CD14-positive monocyte (primary cell): ENCODE data around the gene C12orf56. TPM values are rescaled to one million over a fixed set of nuclear protein-coding genes. Genes with fewer than 3 reads are reported as not detected.

Experiments used
- DNase-seq, 3 donors: peaks; one replicate each; pipeline ENCODE4 v3.0.0-alpha.2; 2011 to 2022
- H2AFZ ChIP-seq: 2 replicates; pipeline ENCODE4 v1.6.0; 2012; ENCODE audit warnings: mild to moderate bottlenecking, low read depth, low read length, inconsistent platforms; ENCODE audit not compliant: insufficient read depth, poor library complexity, severe bottlenecking
- H3K27ac ChIP-seq, 2 donors: 1 replicate in 1 of 2; 2 replicates in 1 of 2; pipeline ENCODE4 v1.5.1; 2012 to 2013; ENCODE audit warnings: low read length in 2 of 2, control low read depth in 1 of 2, inconsistent platforms in 1 of 2, low read depth in 1 of 2, mild to moderate bottlenecking in 1 of 2
- H3K27me3 ChIP-seq, 2 donors: one replicate each; pipeline versions ENCODE4 v1.6.0 to v1.6.1; 2011 to 2013; ENCODE audit warnings: low read length in 2 of 2; ENCODE audit not compliant: control insufficient read depth in 2 of 2, insufficient read depth in 2 of 2
- H3K36me3 ChIP-seq, 2 donors: replicated peaks in 1 of 2; 1 replicate in 1 of 2; 2 replicates in 1 of 2; pipeline versions ENCODE4 v1.5.1 to v1.6.1; 2012 to 2013; ENCODE audit warnings: low read length in 2 of 2, control low read depth in 1 of 2, inconsistent platforms in 1 of 2, mild to moderate bottlenecking in 1 of 2; ENCODE audit not compliant: insufficient read depth in 2 of 2, control insufficient read depth in 1 of 2
- H3K4me1 ChIP-seq, 2 donors: 1 replicate in 1 of 2; 2 replicates in 1 of 2; pipeline versions ENCODE4 v1.5.1 to v1.6.1; 2012 to 2013; ENCODE audit warnings: low read length in 2 of 2, control low read depth in 1 of 2, inconsistent platforms in 1 of 2, mild to moderate bottlenecking in 1 of 2, moderate library complexity in 1 of 2; ENCODE audit not compliant: insufficient read depth in 2 of 2, control insufficient read depth in 1 of 2
- H3K4me2 ChIP-seq: replicated peaks from 2 replicates; pipeline ENCODE3; 2012; ENCODE audit warnings: low read length, moderate library complexity, mild to moderate bottlenecking; ENCODE audit not compliant: poor library complexity, severe bottlenecking; ENCODE audit errors: extremely low read depth
- H3K4me3 ChIP-seq, 3 experiments: fragments of 200-600 bp in 1 of 3; sonication (generic) in 1 of 3; replicated peaks in 1 of 3; 1 replicate in 2 of 3; 2 replicates in 1 of 3; pipeline ENCODE4 v1.5.1; 2011 to 2013; ENCODE audit warnings: low read length in 3 of 3, mild to moderate bottlenecking in 3 of 3, control low read depth in 2 of 3, low read depth in 2 of 3, inconsistent platforms in 1 of 3, moderate library complexity in 1 of 3
- H3K79me2 ChIP-seq: 2 replicates; pipeline ENCODE4 v1.6.0; 2012; ENCODE audit warnings: mild to moderate bottlenecking, control low read depth, inconsistent platforms, low read length, moderate library complexity; ENCODE audit not compliant: insufficient read depth
- H3K9ac ChIP-seq: 2 replicates; pipeline ENCODE4 v1.6.0; 2017; ENCODE audit warnings: low read length, mild to moderate bottlenecking; ENCODE audit not compliant: insufficient read depth, poor library complexity, severe bottlenecking
- H3K9me3 ChIP-seq, 2 donors: replicated peaks in 1 of 2; 1 replicate in 1 of 2; 2 replicates in 1 of 2; pipeline versions ENCODE4 v1.5.1 to v1.6.1; 2012 to 2013; ENCODE audit warnings: low read length in 2 of 2, control low read depth in 1 of 2; ENCODE audit not compliant: control insufficient read depth in 1 of 2, insufficient read depth in 1 of 2
- H4K20me1 ChIP-seq: 2 replicates; pipeline ENCODE4 v1.6.0; 2012; ENCODE audit warnings: mild to moderate bottlenecking, low read length, control low read depth, moderate library complexity; ENCODE audit not compliant: insufficient read depth
- H3K27ac Mint-ChIP-seq, 7 donors: one replicate each; pipeline ENCODE4 v1.8.0; 2020; ENCODE audit warnings: mild to moderate bottlenecking in 7 of 7, mixed read lengths in 7 of 7, moderate library complexity in 6 of 7, inconsistent platforms in 2 of 7
- H3K27me3 Mint-ChIP-seq, 3 donors: one replicate each; pipeline ENCODE4 v1.8.0; 2021 to 2022; ENCODE audit warnings: low read depth in 3 of 3, mild to moderate bottlenecking in 3 of 3, mixed read lengths in 3 of 3, moderate library complexity in 3 of 3, inconsistent platforms in 1 of 3
- H3K36me3 Mint-ChIP-seq, 2 donors: one replicate each; pipeline ENCODE4 v1.8.0; 2020; ENCODE audit warnings: mixed read lengths in 2 of 2, inconsistent platforms in 1 of 2, mild to moderate bottlenecking in 1 of 2
- H3K4me1 Mint-ChIP-seq: one replicate; pipeline ENCODE4 v1.8.0; 2020; ENCODE audit warnings: mild to moderate bottlenecking, mixed read lengths
- H3K4me3 Mint-ChIP-seq, 2 donors: one replicate each; pipeline ENCODE4 v1.8.0; 2020; ENCODE audit warnings: mild to moderate bottlenecking in 2 of 2, mixed read lengths in 2 of 2, moderate library complexity in 1 of 2
- H3K9me3 Mint-ChIP-seq, 7 donors: one replicate each; pipeline ENCODE4 v1.8.0; 2020 to 2022; ENCODE audit warnings: mixed read lengths in 7 of 7, mild to moderate bottlenecking in 6 of 7, moderate library complexity in 6 of 7, inconsistent platforms in 2 of 7
- WGBS: methylation state at CpG from one replicate; pipeline ENCODE4 v1.1.5; 2013; ENCODE audit warnings: missing lambda C conversion rate; ENCODE audit not compliant: insufficient coverage; 5-methylcytosine and 5-hydroxymethylcytosine counted together
- intact Hi-C, 2 donors: fragments of 100-400 bp; cut with micrococcal nuclease; formaldehyde crosslinking; loops; one replicate each; pipeline versions ENCODE4 v1.15.0 to v1.15.1; 2023
- polyA plus RNA-seq, 3 donors: library from polyadenylated mRNA; depleted of rRNA in 1 of 3; unstranded in 2 of 3; stranded (reverse) in 1 of 3; fragments of 300-500 nt in 2 of 3; fragments of >200 nt in 1 of 3; fragmentation: Illumina TruSeq in 2 of 3; gene quantifications; 1 replicate in 2 of 3; 2 replicates in 1 of 3; pipeline ENCODE4 v1.2.3, GENCODE V29; 2012 to 2021
- TF ChIP-seq, protein P1 (sequence below): fragments of 200-600 bp; IDR thresholded peaks from one replicate; pipeline ENCODE4 v1.8.0; 2022; ENCODE audit warnings: antibody characterized with exemption, mild to moderate bottlenecking

Gene C12orf56
- polyA plus RNA-seq, 3 donors: not detected

DNA sequence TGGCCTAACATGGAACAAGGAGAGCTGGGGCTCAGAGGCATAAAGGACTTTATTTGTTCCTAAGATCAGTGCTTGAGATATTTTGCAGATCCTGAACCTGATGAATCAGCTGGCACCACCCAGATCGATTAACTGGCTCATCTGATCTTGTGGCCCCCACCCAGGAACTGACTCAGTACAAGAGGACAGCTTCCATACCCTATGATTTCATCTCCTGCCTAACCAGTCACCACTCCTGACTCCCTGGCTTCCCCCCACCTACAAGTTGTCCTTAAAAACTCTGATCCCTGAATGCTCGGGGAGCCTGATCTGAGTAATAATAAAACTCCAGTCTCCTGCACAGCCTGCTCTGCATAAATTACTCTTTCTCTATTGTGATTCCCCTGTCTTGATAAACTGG lies 5.1 kb downstream of the C12orf56 start:
- Histone ChIP-seq H2AFZ (no peak overlapping the region), H3K27me3 (peaks cover 10 to 15% of the 10 kb centered on the region in 2 donors), H3K4me3 (no peak overlapping the region), H3K9me3 (peaks cover 0 to 7% of the 10 kb centered on the region in 2 donors), H3K27ac (no peak overlapping the region), H4K20me1 (no peaks in the 10 kb centered on the region), H3K9ac (no peak overlapping the region), H3K36me3 (no peaks in the 10 kb centered on the region), H3K79me2 (no peaks in the 10 kb centered on the region), H3K4me1 (peaks cover 4 to 6% of the 10 kb centered on the region in 2 donors), H3K4me2 (no peak overlapping the region)
- H3K9me3 Mint-ChIP-seq: peaks cover 6 to 14% (median 8%) of the 10 kb centered on the region in 7 donors
- no peak for DNase-seq
- no peaks in the 10 kb centered on the region for H3K36me3 Mint-ChIP-seq
- WGBS: 100% methylated on average over 2 of the region's 2 CpGs
- intact Hi-C loops: no loop called here
- TF ChIP-seq, protein P1, sequence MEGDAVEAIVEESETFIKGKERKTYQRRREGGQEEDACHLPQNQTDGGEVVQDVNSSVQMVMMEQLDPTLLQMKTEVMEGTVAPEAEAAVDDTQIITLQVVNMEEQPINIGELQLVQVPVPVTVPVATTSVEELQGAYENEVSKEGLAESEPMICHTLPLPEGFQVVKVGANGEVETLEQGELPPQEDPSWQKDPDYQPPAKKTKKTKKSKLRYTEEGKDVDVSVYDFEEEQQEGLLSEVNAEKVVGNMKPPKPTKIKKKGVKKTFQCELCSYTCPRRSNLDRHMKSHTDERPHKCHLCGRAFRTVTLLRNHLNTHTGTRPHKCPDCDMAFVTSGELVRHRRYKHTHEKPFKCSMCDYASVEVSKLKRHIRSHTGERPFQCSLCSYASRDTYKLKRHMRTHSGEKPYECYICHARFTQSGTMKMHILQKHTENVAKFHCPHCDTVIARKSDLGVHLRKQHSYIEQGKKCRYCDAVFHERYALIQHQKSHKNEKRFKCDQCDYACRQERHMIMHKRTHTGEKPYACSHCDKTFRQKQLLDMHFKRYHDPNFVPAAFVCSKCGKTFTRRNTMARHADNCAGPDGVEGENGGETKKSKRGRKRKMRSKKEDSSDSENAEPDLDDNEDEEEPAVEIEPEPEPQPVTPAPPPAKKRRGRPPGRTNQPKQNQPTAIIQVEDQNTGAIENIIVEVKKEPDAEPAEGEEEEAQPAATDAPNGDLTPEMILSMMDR: no peak
- H3K4me1 Mint-ChIP-seq: peaks cover 2% of the 10 kb centered on the region
- peaks cover 7 to 22% (median 20%) of the 10 kb centered on the region in 3 donors for H3K27me3 Mint-ChIP-seq
- no peak overlapping the region for H3K4me3 Mint-ChIP-seq
- H3K27ac Mint-ChIP-seq: no peak overlapping the region

DNA sequence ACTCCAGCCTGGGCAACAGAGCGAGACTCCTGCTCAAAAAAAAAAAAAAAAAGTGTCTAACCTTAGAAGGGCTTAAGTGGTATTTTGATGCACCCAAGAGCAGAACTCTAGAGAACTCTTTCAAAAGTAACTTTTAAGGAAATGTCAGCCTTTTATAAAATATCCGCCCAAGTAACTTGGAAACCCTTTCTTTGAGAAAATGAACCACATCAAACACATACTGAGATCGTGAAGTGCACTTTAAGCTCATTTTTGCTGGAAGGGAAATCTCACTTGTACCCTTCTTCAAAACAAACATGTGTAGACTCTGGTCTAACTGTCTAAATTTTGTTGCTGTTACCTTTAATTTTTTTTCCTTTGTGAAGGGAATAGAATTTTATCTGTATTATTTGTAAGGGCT lies 5.5 kb downstream of the C12orf56 start:
- Mint-ChIP-seq H3K4me1 (no peaks in the 10 kb centered on the region), H3K27ac (no peak overlapping the region), H3K36me3 (no peaks in the 10 kb centered on the region), H3K4me3 (no peak overlapping the region), H3K27me3 (peaks cover 5 to 18% (median 18%) of the 10 kb centered on the region in 3 donors), H3K9me3 (peaks cover 9 to 17% (median 13%) of the 10 kb centered on the region in 7 donors)
- no peaks in the 10 kb centered on the region for H4K20me1 ChIP-seq
- no peak overlapping the region for H3K4me3 ChIP-seq
- no peak overlapping the region for H3K9ac ChIP-seq
- TF ChIP-seq, protein P1: no peak
- no peak overlapping the region for H3K4me2 ChIP-seq
- no peak for DNase-seq
- peaks cover under 1 to 1% of the 10 kb centered on the region in 2 donors for H3K4me1 ChIP-seq
- intact Hi-C loops: no loop called here
- H3K79me2 ChIP-seq: no peaks in the 10 kb centered on the region
- H3K9me3 ChIP-seq: peaks cover 2 to 11% of the 10 kb centered on the region in 2 donors
- H3K27ac ChIP-seq: no peak overlapping the region
- no peaks in the 10 kb centered on the region for H3K36me3 ChIP-seq
- peaks cover 6 to 11% of the 10 kb centered on the region in 2 donors for H3K27me3 ChIP-seq
- WGBS: 100% methylated on average over 1 of the region's 3 CpGs
- H2AFZ ChIP-seq: no peak overlapping the region
